GM12865 (cell line): ENCODE measurements around the gene ZBTB43.
"Not testable (repeated sequence)": the region's sequence is repeated elsewhere in the genome, so short reads cannot be mapped to it uniquely, and the experiment has no call there.

ENCODE experiments used
- DNase-seq: peaks from one replicate; pipeline ENCODE4 v3.0.0; 2010; ENCODE audit warnings: low read depth
- H3K4me3 ChIP-seq: 2 replicates; pipeline ENCODE4 v1.5.1; 2011; ENCODE audit warnings: mild to moderate bottlenecking, low read depth, low read length, control low read depth
- TF ChIP-seq, protein P1 (sequence below): IDR thresholded peaks from 2 replicates; pipeline ENCODE4 v1.5.1; 2011; ENCODE audit warnings: low read length, control low read depth, low read depth, inconsistent platforms; ENCODE audit not compliant: insufficient read depth; ENCODE audit errors: missing control alignments

The ZBTB43 gene

DNA sequence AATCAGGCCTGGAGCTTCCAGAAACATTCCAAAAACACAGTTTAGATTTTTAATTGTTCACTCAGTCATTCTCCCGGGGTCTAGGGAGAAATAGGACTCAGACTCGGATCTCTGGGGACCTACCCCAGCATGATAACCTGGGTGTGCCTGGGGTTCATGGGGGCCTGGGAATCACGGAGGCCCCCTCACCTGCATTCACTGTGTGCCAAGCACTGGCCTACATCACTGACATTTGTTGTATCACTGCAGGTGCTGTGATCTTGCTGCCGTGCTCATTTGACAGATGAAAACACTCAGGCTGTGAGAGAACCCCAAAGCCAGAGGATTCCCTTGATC lies 22.8 kb upstream of the ZBTB43 start:
- no peak for DNase-seq
- TF ChIP-seq, protein P1, sequence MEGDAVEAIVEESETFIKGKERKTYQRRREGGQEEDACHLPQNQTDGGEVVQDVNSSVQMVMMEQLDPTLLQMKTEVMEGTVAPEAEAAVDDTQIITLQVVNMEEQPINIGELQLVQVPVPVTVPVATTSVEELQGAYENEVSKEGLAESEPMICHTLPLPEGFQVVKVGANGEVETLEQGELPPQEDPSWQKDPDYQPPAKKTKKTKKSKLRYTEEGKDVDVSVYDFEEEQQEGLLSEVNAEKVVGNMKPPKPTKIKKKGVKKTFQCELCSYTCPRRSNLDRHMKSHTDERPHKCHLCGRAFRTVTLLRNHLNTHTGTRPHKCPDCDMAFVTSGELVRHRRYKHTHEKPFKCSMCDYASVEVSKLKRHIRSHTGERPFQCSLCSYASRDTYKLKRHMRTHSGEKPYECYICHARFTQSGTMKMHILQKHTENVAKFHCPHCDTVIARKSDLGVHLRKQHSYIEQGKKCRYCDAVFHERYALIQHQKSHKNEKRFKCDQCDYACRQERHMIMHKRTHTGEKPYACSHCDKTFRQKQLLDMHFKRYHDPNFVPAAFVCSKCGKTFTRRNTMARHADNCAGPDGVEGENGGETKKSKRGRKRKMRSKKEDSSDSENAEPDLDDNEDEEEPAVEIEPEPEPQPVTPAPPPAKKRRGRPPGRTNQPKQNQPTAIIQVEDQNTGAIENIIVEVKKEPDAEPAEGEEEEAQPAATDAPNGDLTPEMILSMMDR, result no peak
- no peak overlapping the region for H3K4me3 ChIP-seq

- no peak for DNase-seq
- TF ChIP-seq, protein P1, result no peak
- no peak overlapping the region for H3K4me3 ChIP-seq
Measured at GRCh38 chr9:126783949-126784348, 20.9 kb upstream of the ZBTB43 start.

GRCh38 chr9:126784401-126784800 lies 20.4 kb upstream of the ZBTB43 start:
- DNase-seq, result no peak
- no peak overlapping the region for H3K4me3 ChIP-seq
- TF ChIP-seq, protein P1, result no peak

GRCh38 chr9:126784841-126785240 lies 20.0 kb upstream of the ZBTB43 start:
- not testable (repeated sequence) for DNase-seq, H3K4me3 ChIP-seq

GRCh38 chr9:126788046-126788445 lies 16.8 kb upstream of the ZBTB43 start:
- no peak for DNase-seq
- TF ChIP-seq, protein P1, result no peak
- no peak overlapping the region for H3K4me3 ChIP-seq

GRCh38 chr9:126788634-126789349 lies 16.0 kb upstream of the ZBTB43 start:
- TF ChIP-seq, protein P1, result no peak
- no peak for DNase-seq
- no peak overlapping the region for H3K4me3 ChIP-seq

DNA sequence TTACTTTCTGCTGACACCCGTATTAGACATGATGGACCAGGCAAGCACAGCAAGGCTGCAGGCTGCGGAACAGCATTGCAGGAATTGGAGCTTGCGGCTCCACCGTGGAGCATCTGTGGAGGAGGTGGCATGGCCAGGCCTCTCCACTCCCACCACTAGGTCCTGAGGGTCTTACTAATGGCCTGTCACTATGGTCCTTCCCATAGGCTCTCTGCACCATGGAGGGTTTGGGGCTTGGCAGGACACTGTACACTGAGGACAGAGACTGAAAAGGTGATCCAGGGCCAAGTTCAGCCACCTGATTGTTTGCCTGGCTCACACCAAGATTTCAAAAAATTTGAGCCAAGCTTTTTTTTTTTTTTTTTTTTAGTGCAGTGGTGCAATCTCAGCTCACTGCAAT lies 14.3 kb upstream of the ZBTB43 start:
- TF ChIP-seq, protein P1, result no peak
- DNase-seq, result no peak
- no peak overlapping the region for H3K4me3 ChIP-seq
